ENCODE data around the gene NKX6-1.

DNA sequence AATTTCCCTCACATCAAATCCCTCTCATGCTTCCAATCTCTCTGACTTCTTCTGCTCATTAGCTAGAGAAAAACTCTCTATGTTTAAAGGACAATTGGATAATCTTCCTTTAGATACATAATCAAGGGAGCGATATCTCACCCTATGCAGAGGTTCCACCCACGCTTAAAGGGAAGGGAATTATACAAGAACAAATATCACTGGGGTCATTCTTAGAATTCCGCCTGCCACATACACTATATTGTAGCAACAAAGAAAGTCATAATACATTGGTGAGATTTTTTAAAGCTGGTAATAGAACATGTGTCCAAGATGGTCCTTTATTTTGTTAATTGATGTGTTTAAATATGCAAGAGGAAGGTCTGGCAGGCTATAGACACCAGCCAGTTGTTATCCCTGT, 31.5 kb downstream of the NKX6-1 start:
- TF ChIP-seq, protein P1, sequence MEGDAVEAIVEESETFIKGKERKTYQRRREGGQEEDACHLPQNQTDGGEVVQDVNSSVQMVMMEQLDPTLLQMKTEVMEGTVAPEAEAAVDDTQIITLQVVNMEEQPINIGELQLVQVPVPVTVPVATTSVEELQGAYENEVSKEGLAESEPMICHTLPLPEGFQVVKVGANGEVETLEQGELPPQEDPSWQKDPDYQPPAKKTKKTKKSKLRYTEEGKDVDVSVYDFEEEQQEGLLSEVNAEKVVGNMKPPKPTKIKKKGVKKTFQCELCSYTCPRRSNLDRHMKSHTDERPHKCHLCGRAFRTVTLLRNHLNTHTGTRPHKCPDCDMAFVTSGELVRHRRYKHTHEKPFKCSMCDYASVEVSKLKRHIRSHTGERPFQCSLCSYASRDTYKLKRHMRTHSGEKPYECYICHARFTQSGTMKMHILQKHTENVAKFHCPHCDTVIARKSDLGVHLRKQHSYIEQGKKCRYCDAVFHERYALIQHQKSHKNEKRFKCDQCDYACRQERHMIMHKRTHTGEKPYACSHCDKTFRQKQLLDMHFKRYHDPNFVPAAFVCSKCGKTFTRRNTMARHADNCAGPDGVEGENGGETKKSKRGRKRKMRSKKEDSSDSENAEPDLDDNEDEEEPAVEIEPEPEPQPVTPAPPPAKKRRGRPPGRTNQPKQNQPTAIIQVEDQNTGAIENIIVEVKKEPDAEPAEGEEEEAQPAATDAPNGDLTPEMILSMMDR (IDR thresholded peaks at IDR 0.05) = no peak
- TF ChIP-seq SIN3A (IDR thresholded peaks at IDR 0.05; ENCODE audit: borderline replicate concordance, insufficient read depth, low read depth, low read length) = no peak

Measured in Panc1 (cell line).